Mucosa of rectum (tissue), 2 donors: ENCODE results near the gene MTRF1.

Experiments
- H3K27ac ChIP-seq, 2 donors: one replicate each; pipeline ENCODE4 v1.7.0; 2013; ENCODE audit warnings: inconsistent platforms in 2 of 2, low read depth in 2 of 2, low read length in 2 of 2
- H3K27me3 ChIP-seq, 2 donors: one replicate each; pipeline ENCODE4 v1.7.0; 2013; ENCODE audit warnings: low read length in 2 of 2; ENCODE audit not compliant: control insufficient read depth in 2 of 2, insufficient read depth in 2 of 2
- H3K36me3 ChIP-seq, 2 donors: one replicate each; pipeline ENCODE4 v1.7.0; 2013; ENCODE audit warnings: low read length in 2 of 2; ENCODE audit not compliant: control insufficient read depth in 2 of 2, insufficient read depth in 2 of 2
- H3K4me1 ChIP-seq, 2 donors: one replicate each; pipeline ENCODE4 v1.7.0; 2013; ENCODE audit warnings: low read length in 2 of 2, mild to moderate bottlenecking in 1 of 2; ENCODE audit not compliant: control insufficient read depth in 2 of 2, insufficient read depth in 2 of 2
- H3K4me3 ChIP-seq, 2 donors: one replicate each; pipeline ENCODE4 v1.7.0; 2013; ENCODE audit warnings: low read length in 2 of 2
- H3K9ac ChIP-seq, 2 donors: one replicate each; pipeline ENCODE4 v1.7.0; 2013; ENCODE audit warnings: low read length in 2 of 2, low read depth in 1 of 2, mild to moderate bottlenecking in 1 of 2
- H3K9me3 ChIP-seq, 2 donors: one replicate each; pipeline ENCODE4 v1.7.0; 2013; ENCODE audit warnings: low read length in 2 of 2; ENCODE audit not compliant: control insufficient read depth in 2 of 2
- donor health status: healthy.
- donor health status: Normal muscosa, but diverticular disease.

MTRF1 gene

DNA sequence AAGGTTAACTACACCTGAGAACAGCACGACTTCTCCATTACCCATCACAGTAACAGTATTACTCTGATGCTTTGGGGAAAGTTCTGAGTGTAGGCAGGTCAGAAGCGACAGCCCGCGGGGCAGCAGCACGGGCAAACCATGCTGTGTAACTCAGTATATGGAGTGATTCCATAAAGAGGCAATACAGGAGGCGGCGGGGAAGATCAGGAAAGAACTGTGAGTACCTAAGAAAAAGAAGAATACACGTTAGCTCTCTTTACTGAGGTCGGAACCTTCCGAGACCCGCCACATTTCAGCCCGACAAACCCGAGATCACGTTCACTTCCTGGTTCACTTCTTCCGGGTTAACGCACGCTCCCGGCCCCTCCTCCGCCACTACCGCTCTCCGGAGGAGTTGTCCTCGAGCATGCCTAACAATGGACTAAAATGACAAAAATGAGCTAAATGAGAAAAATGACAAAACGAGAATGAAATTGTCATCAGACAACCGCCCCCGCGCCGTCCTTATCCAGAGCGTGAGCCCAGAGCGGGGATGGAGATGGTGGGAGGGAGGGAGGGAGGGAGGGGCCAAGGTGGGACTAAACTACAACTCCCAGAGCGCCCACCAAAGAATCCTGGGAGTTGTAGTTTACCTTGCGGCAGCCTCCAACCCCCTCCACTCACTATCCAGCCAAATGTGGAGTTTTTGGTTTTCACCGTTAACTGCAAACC, at the start of gene MTRF1:
MTRF1 (minus strand) TSS at position 316 of the 711 bp plus-strand sequence. CDS start 2,669 bp downstream, outside the sequence.
- Histone ChIP-seq H3K9me3 (no peaks in the 10 kb centered on the region), H3K4me3 (peak within 1 kb of the TSS; percentile 76 to 99), H3K27me3 (no peaks in the 10 kb centered on the region), H3K4me1 (peaks cover 0 to 5% of the 10 kb centered on the region in 2 donors), H3K36me3 (peaks cover 5 to 13% of the 10 kb centered on the region in 2 donors), H3K9ac (peak within 1 kb of the TSS; percentile 73 to 86), H3K27ac (peak within 1 kb of the TSS; percentile 68 to 75)

DNA sequence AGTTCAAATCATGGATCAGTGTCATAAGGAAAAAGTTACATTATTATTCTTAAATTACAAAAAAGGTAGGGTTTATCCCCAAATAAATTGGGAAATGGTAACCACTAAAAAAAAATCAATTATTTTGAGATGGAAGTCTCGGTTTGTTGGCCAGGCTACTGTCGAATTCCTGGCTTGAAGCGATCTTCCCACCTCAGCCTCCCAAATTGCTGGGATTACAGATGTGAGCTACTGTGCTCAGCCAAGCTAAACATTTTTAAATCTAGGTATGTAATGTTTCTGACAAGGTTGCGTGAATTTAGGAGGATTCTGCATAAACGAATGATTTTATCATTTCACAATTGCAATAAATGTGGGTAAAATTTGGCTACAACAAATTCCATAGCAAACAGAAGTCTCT, 49.7 kb upstream of the MTRF1 start:
- no peaks in the 10 kb centered on the region for H3K27me3 ChIP-seq
- H3K4me1 ChIP-seq = peaks cover 0 to 5% of the 10 kb centered on the region in 2 donors
- no peaks in the 10 kb centered on the region for H3K36me3 ChIP-seq
- H3K9ac ChIP-seq = no peak overlapping the region
- H3K4me3 ChIP-seq = no peak overlapping the region
- no peaks in the 10 kb centered on the region for H3K9me3 ChIP-seq
- no peak overlapping the region for H3K27ac ChIP-seq

DNA sequence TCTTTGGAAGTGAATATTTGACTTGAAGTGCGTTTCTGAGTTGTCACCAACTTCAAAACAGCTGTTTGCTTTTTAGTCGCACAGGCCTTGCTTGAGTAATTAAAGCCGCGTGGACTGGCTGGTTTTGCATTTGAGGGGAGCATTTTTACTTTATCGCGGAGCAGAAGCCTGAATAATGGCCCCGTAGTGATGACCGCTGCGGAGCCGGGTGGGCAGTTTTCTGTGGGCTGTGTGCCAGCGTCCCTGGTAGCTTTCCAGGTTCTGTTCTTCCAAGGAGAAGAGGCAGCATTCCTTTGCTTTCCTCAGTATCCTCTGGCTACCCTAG, 48.8 kb upstream of the MTRF1 start:
- Histone ChIP-seq H3K4me3 (peak overlapping the region; percentile 85 to 95), H3K27ac (peak overlapping the region; percentile 86 to 90), H3K9ac (peak overlapping the region; percentile 86 to 88), H3K36me3 (no peaks in the 10 kb centered on the region), H3K4me1 (peaks cover 0 to 5% of the 10 kb centered on the region in 2 donors), H3K27me3 (no peaks in the 10 kb centered on the region), H3K9me3 (no peaks in the 10 kb centered on the region)

- H3K27me3 ChIP-seq = no peaks in the 10 kb centered on the region
- peak overlapping the region; percentile 85 to 95 for H3K4me3 ChIP-seq
- H3K4me1 ChIP-seq = peaks cover 0 to 5% of the 10 kb centered on the region in 2 donors
- peak overlapping the region; percentile 86 to 90 for H3K27ac ChIP-seq
- no peaks in the 10 kb centered on the region for H3K36me3 ChIP-seq
- no peaks in the 10 kb centered on the region for H3K9me3 ChIP-seq
- H3K9ac ChIP-seq = peak overlapping the region; percentile 86 to 88
Observed at GRCh38 chr13:41311406-41312175, 48.2 kb upstream of the MTRF1 start.

- Histone ChIP-seq H3K27ac (peak within 1 kb of the TSS; percentile 86 to 90), H3K27me3 (no peaks in the 10 kb centered on the region), H3K4me1 (peaks cover 0 to 5% of the 10 kb centered on the region in 2 donors), H3K4me3 (peak within 1 kb of the TSS; percentile 85 to 95), H3K9ac (peak within 1 kb of the TSS; percentile 86 to 88), H3K9me3 (no peaks in the 10 kb centered on the region), H3K36me3 (no peaks in the 10 kb centered on the region)
Observed at GRCh38 chr13:41310963-41311405, 47.6 kb upstream of the MTRF1 start, which contains the start of gene NAA16. Gene NAA16 (plus strand): TSS chr13:41311267. CDS start chr13:41311529, 262 bp downstream.

DNA sequence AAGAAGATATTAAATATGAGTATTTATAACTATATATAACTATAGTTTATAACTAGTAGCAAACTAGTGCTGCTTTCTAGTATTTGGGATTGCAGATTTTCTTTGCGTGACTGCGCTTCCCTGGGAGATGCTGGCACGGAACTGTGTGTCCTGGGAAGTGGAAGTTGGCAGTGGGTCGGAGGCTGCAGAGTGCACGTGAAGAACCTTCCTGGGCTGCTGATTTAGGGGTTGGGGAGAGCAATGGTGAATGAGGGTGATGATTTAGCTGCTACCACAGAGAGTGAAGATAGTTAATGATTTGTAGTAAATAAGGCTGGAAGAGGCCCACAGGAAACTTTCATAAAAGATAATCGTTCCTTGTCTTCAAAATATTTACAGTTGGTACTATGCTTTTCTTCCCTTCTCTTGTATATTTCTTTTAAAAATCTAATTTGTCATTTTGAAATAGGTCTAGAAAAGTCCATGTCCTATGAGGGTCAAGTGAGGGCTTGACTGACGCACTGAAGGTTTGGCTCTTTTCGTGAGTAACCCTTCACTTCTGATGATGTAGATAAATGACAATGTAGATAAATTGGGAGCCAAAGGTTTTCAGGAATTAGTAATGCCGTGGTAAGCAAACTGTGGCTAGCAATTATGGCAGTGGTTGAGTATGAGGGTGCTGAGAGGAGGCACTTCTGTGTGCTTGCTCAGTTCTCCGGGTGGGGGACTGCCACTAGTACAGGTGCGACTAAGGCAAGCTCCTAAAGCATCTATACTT, 44.7 kb upstream of the MTRF1 start:
- peaks cover 0 to 2% of the 10 kb centered on the region in 2 donors for H3K4me1 ChIP-seq
- H3K27ac ChIP-seq = no peak overlapping the region
- H3K9me3 ChIP-seq = no peaks in the 10 kb centered on the region
- no peak overlapping the region for H3K4me3 ChIP-seq
- no peak overlapping the region for H3K9ac ChIP-seq
- H3K27me3 ChIP-seq = no peaks in the 10 kb centered on the region
- H3K36me3 ChIP-seq = no peaks in the 10 kb centered on the region

DNA sequence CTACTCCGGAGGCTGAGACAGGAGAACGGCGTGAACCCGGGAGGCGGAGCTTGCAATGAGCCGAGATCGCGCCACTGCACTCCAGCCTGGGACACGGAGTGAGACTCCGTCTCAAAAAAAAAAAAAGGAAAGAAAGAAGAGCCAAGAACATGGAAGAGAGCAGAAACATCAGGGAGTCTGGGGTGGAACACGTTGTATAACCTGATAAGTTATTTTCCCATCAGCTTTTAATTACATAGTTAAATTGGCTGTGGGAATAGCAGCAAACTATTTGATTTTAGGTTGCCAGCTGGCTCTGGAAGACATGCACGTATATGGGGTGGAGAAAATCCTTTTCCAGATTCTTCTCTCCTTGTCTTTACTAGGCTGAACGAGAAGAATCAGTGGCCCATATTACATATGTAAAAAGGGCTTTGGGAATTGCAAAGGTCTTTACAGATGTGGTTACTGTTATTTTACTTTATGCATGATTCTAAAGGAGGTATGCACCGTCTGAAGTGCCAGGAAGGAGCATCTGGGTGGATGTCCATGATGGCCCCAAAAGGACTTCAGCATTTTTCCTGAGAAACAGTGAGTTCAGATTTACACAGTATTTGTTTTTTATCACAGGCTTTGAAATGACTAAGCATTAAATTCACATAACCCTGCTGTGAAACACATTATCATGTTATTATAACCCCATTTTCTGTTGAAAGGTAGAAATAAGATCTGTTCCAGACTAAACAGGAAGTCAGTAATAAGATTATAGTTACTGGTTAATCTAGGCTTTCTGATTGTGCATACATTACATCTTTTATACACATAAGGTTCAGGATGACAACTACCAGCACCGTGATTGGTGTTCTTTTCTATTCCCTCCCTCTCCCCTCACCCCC, 43.1 kb upstream of the MTRF1 start:
- no peaks in the 10 kb centered on the region for H3K9me3 ChIP-seq
- no peak overlapping the region for H3K27ac ChIP-seq
- H3K4me1 ChIP-seq = peaks cover 0 to 2% of the 10 kb centered on the region in 2 donors
- H3K27me3 ChIP-seq = no peaks in the 10 kb centered on the region
- no peak overlapping the region for H3K9ac ChIP-seq
- H3K36me3 ChIP-seq = no peaks in the 10 kb centered on the region
- H3K4me3 ChIP-seq = no peak overlapping the region

DNA sequence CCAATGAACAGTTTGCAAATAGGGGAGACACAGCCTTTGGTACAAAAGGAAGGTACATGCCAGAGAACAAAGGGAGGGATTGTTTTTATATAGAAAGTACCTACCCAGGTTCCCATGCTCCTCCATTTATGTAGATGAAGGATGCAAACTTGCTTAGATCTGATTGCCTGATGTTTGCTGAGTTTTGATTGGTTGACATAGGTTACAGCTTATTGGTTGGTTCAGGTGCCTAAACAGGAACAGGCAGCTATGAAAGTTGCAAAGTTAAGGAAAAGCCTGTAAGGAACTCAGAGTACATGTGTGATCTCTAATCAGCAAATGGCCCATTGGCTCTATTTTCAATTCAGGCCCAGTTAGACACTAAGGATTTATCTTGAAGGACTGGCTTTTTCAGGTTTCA, 41.2 kb upstream of the MTRF1 start:
- Histone ChIP-seq H3K27ac (no peak overlapping the region), H3K27me3 (no peaks in the 10 kb centered on the region), H3K36me3 (no peaks in the 10 kb centered on the region), H3K4me3 (no peak overlapping the region), H3K4me1 (no peaks in the 10 kb centered on the region), H3K9me3 (no peaks in the 10 kb centered on the region), H3K9ac (no peak overlapping the region)

DNA sequence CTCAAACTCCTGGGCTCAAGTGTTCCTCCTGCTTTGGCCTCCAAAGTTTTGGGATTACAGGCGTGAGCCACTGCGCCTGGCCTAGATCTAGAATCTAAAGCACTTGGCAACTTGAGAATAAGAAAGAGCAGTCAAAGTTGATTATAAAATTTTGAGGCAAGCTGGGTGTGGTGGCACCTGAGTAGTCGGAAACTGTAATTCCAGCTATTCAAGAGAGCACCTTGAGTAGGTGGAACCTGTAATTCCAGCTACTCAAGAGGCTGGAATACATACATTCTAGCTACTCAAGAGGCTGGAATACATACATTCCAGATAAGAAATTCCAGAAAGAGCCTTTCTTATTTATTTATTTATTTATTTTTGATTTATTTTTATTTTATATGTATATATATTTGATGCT, 39.4 kb upstream of the MTRF1 start:
- no peaks in the 10 kb centered on the region for H3K36me3 ChIP-seq
- H3K4me1 ChIP-seq = no peaks in the 10 kb centered on the region
- H3K9me3 ChIP-seq = no peaks in the 10 kb centered on the region
- no peak overlapping the region for H3K27ac ChIP-seq
- H3K9ac ChIP-seq = no peak overlapping the region
- H3K27me3 ChIP-seq = no peaks in the 10 kb centered on the region
- H3K4me3 ChIP-seq = no peak overlapping the region
